Glomerular endothelial cell (primary cell): Measurements from ENCODE around the gene CACNA1D. TPM values are rescaled to one million over a fixed set of nuclear protein-coding genes. Genes with fewer than 3 reads are reported as not detected.
"Not testable (repeated sequence)": the region's sequence is repeated elsewhere in the genome, so short reads cannot be mapped to it uniquely, and the experiment has no call there.

Source experiments
- DNase-seq: peaks from one replicate; pipeline ENCODE4 v3.0.0-alpha.2; 2011; ENCODE audit warnings: low read depth, low spot score; ENCODE audit errors: extremely low read depth
- total RNA-seq: library from RNA; depleted of rRNA; stranded (reverse); fragments of >200 nt; gene quantifications from 2 replicates; pipeline ENCODE4 v1.2.3, GENCODE V29; 2015

Gene CACNA1D
- total RNA-seq: not detected in 2 replicates

- DNase-seq: no peak
These were observed at the start of gene CACNA1D for GRCh38 chr3:53493963-53494791. CACNA1D (plus strand) TSS chr3:53494611; CDS start chr3:53495167, 556 bp downstream.

GRCh38 chr3:53457068-53457467 is 37.3 kb upstream of the CACNA1D start:
- no peak for DNase-seq

- no peak for DNase-seq
These were observed 34.1 kb upstream of the CACNA1D start for GRCh38 chr3:53460326-53460725.

GRCh38 chr3:53464424-53464823 is 30.0 kb upstream of the CACNA1D start:
- no peak for DNase-seq

GRCh38 chr3:53469758-53470157 is 24.7 kb upstream of the CACNA1D start:
- not testable (repeated sequence) for DNase-seq

- DNase-seq: no peak
These were observed 21.0 kb upstream of the CACNA1D start for GRCh38 chr3:53473422-53473821.

- DNase-seq: not testable (repeated sequence)
These were observed 18.0 kb upstream of the CACNA1D start for GRCh38 chr3:53476372-53476771.

GRCh38 chr3:53477689-53478088 is 16.7 kb upstream of the CACNA1D start:
- not testable (repeated sequence) for DNase-seq

GRCh38 chr3:53478166-53478830 is 16.1 kb upstream of the CACNA1D start:
- DNase-seq: no peak

GRCh38 chr3:53478921-53479664 is 15.3 kb upstream of the CACNA1D start:
- no peak for DNase-seq

GRCh38 chr3:53482227-53482626 is 12.2 kb upstream of the CACNA1D start:
- DNase-seq: no peak

- no peak for DNase-seq
These were observed 10.6 kb upstream of the CACNA1D start for GRCh38 chr3:53483821-53484220.

- no peak for DNase-seq
These were observed 9.4 kb upstream of the CACNA1D start for GRCh38 chr3:53484984-53485383.

GRCh38 chr3:53485675-53486403 is 8.6 kb upstream of the CACNA1D start:
- no peak for DNase-seq

GRCh38 chr3:53486961-53487654 is 7.3 kb upstream of the CACNA1D start:
- no peak for DNase-seq

GRCh38 chr3:53489386-53489785 is 5.0 kb upstream of the CACNA1D start:
- no peak for DNase-seq

GRCh38 chr3:53489787-53490458 is 4.5 kb upstream of the CACNA1D start:
- DNase-seq: no peak

- DNase-seq: no peak
These were observed 3.9 kb upstream of the CACNA1D start for GRCh38 chr3:53490459-53490968.

GRCh38 chr3:53491276-53491675 is 3.1 kb upstream of the CACNA1D start:
- no peak for DNase-seq
